HL-60 (cell line): Measurements from ENCODE around the gene PARP15.

Experiments used
- DNase-seq, 2 experiments: peaks; one replicate each; pipeline ENCODE4 v3.0.0-alpha.2; 2010 to 2020; ENCODE audit warnings: low read depth in 1 of 2, low spot score in 1 of 2
- H3K27ac ChIP-seq: fragments of 250-450 bp; sonication (Bioruptor Pico); replicated peaks from 2 replicates; pipeline ENCODE4 v1.5.1; 2020; ENCODE audit warnings: mild to moderate bottlenecking, moderate library complexity
- H3K27me3 ChIP-seq: fragments of 250-450 bp; sonication (Bioruptor Pico); 2 replicates; pipeline ENCODE4 v1.5.1; 2021; ENCODE audit warnings: mild to moderate bottlenecking, moderate library complexity; ENCODE audit not compliant: insufficient read depth, poor library complexity, severe bottlenecking
- H3K4me3 ChIP-seq: replicated peaks from 2 replicates; pipeline ENCODE4 v1.5.1; 2011; ENCODE audit warnings: mild to moderate bottlenecking, control low read depth, low read length; ENCODE audit not compliant: insufficient read depth
- CTCF ChIP-seq: IDR thresholded peaks from one replicate; pipeline ENCODE4 v1.5.1; 2011; ENCODE audit warnings: low read length, control low read depth, inconsistent platforms; ENCODE audit not compliant: insufficient read depth
- GABPA ChIP-seq: IDR thresholded peaks from 2 replicates; pipeline ENCODE4 v1.6.1; 2012; ENCODE audit warnings: low read depth
- POLR2AphosphoS5 ChIP-seq: IDR thresholded peaks from 2 replicates; pipeline ENCODE4 v1.6.1; 2012; ENCODE audit warnings: low read depth
- REST ChIP-seq: IDR thresholded peaks from 2 replicates; pipeline ENCODE4 v1.6.1; 2012; ENCODE audit warnings: low read depth; ENCODE audit not compliant: insufficient replicate concordance
- SPI1 ChIP-seq: IDR thresholded peaks from 2 replicates; pipeline ENCODE4 v1.6.1; 2012; ENCODE audit warnings: low read depth, mild to moderate bottlenecking, borderline replicate concordance

The PARP15 gene

GRCh38 chr3:122629763-122630162 lies 52.3 kb downstream of the PARP15 start:
- no peak for TF ChIP-seq SPI1
- Histone ChIP-seq H3K27me3 (no peaks in the 10 kb centered on the region), H3K27ac (no peak overlapping the region), H3K4me3 (no peak overlapping the region)
- no peak for DNase-seq

- DNase-seq = no peak
- no peak overlapping the region for H3K27ac ChIP-seq
- TF ChIP-seq SPI1 (no peak), POLR2AphosphoS5 (no peak), CTCF (no peak), REST (no peak), GABPA (no peak)
- no peak overlapping the region for H3K4me3 ChIP-seq
- H3K27me3 ChIP-seq = no peaks in the 10 kb centered on the region
Measured at GRCh38 chr3:122635789-122636188, 58.3 kb downstream of the PARP15 start.

- H3K27ac ChIP-seq = no peak overlapping the region
- H3K27me3 ChIP-seq = no peaks in the 10 kb centered on the region
- DNase-seq = no peak
- TF ChIP-seq POLR2AphosphoS5 (no peak), CTCF (no peak), REST (no peak), SPI1 (no peak), GABPA (no peak)
- no peak overlapping the region for H3K4me3 ChIP-seq
Measured at GRCh38 chr3:122636697-122637096, 59.2 kb downstream of the PARP15 start.

- no peak overlapping the region for H3K4me3 ChIP-seq
- no peaks in the 10 kb centered on the region for H3K27me3 ChIP-seq
- H3K27ac ChIP-seq = no peak overlapping the region
- no peak for DNase-seq
- no peak for TF ChIP-seq REST
- TF ChIP-seq CTCF = no peak
- TF ChIP-seq GABPA = no peak
- no peak for TF ChIP-seq SPI1
Measured at GRCh38 chr3:122640437-122640999, 63.1 kb downstream of the PARP15 start.
